ENCODE results near the gene NPHP1.

GRCh38 chr2:110143982-110144381, 60.8 kb downstream of the NPHP1 start:
- TF ChIP-seq, protein P1, sequence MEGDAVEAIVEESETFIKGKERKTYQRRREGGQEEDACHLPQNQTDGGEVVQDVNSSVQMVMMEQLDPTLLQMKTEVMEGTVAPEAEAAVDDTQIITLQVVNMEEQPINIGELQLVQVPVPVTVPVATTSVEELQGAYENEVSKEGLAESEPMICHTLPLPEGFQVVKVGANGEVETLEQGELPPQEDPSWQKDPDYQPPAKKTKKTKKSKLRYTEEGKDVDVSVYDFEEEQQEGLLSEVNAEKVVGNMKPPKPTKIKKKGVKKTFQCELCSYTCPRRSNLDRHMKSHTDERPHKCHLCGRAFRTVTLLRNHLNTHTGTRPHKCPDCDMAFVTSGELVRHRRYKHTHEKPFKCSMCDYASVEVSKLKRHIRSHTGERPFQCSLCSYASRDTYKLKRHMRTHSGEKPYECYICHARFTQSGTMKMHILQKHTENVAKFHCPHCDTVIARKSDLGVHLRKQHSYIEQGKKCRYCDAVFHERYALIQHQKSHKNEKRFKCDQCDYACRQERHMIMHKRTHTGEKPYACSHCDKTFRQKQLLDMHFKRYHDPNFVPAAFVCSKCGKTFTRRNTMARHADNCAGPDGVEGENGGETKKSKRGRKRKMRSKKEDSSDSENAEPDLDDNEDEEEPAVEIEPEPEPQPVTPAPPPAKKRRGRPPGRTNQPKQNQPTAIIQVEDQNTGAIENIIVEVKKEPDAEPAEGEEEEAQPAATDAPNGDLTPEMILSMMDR (IDR thresholded peaks at IDR 0.05) = no peak
- no peak for TF ChIP-seq MYBL2 (CRISPR knock-in tag; IDR thresholded peaks at IDR 0.05)
- TF ChIP-seq ZNF317 (CRISPR knock-in tag; IDR thresholded peaks at IDR 0.05; ENCODE audit: borderline replicate concordance, low read depth) = no peak
- TF ChIP-seq IRF2 (CRISPR knock-in tag; IDR thresholded peaks at IDR 0.05; ENCODE audit: borderline replicate concordance, low read depth) = no peak
- TF ChIP-seq HMGXB4 (CRISPR knock-in tag; IDR thresholded peaks at IDR 0.05) = no peak
- TF ChIP-seq ZNF423 (CRISPR knock-in tag; IDR thresholded peaks at IDR 0.05) = no peak
- TF ChIP-seq MAX (CRISPR knock-in tag; IDR thresholded peaks at IDR 0.05) = no peak
- TF ChIP-seq SP1 (CRISPR knock-in tag; conservative IDR thresholded peaks at IDR 0.05) = no peak
- no peak for TF ChIP-seq ATF3 (CRISPR knock-in tag; conservative IDR thresholded peaks at IDR 0.05)
